ENCODE data around the gene PLA2G2C.

Gene PLA2G2C

GRCh38 chr1:20117236-20117635 lies 69.1 kb downstream of the PLA2G2C start:
- H3K27ac ChIP-seq, result no peak overlapping the region
- TF ChIP-seq ZFX (IDR thresholded peaks at IDR 0.05; ENCODE audit: borderline replicate concordance) (no peak), CTCF (IDR thresholded peaks at IDR 0.05) (no peak)

GRCh38 chr1:20115916-20116315 lies 70.4 kb downstream of the PLA2G2C start:
- TF ChIP-seq ZFX (IDR thresholded peaks at IDR 0.05; ENCODE audit: borderline replicate concordance), result no peak
- TF ChIP-seq CTCF (IDR thresholded peaks at IDR 0.05), result no peak

GRCh38 chr1:20115479-20115878 lies 70.8 kb downstream of the PLA2G2C start:
- no peak for TF ChIP-seq CTCF (IDR thresholded peaks at IDR 0.05)
- TF ChIP-seq ZFX (IDR thresholded peaks at IDR 0.05; ENCODE audit: borderline replicate concordance), result no peak

More at GRCh38 chr1:20115916-20116315, 70.4 kb downstream of the PLA2G2C start:
- no peak overlapping the region for H3K27ac ChIP-seq

GRCh38 chr1:20114021-20114648 lies 72.2 kb downstream of the PLA2G2C start:
- H3K27ac ChIP-seq, result no peak overlapping the region
- TF ChIP-seq CTCF (IDR thresholded peaks at IDR 0.05), result no peak
- TF ChIP-seq ZFX (IDR thresholded peaks at IDR 0.05; ENCODE audit: borderline replicate concordance), result no peak

More at GRCh38 chr1:20115479-20115878, 70.8 kb downstream of the PLA2G2C start:
- no peak overlapping the region for H3K27ac ChIP-seq
